GM12878 (cell line): ENCODE data around the gene PARVA. TPM values are rescaled to one million over a fixed set of nuclear protein-coding genes. Genes with fewer than 3 reads are reported as not detected.

ENCODE experiments used
- ATAC-seq: fragments of 200-7000 bp; cut with Tn5 transposase; 3 replicates; pipeline ENCODE4 v1.9.1; 2020; ENCODE audit warnings: mild to moderate bottlenecking, moderate library complexity
- BruUV-seq: library from RNA; stranded (reverse); fragments of 400-500 nt; replicated peaks from 2 replicates; lab custom pipeline; 2021; lab: Mats Ljungman, UMichigan
- CTCF ChIA-PET: fragments of 300-600 bp; sonication (Branson Sonifier 250); formaldehyde crosslinking; extraction: SDS; loops from one replicate; lab custom pipeline; 2021; ENCODE audit warnings: inconsistent platforms; lab: Yijun Ruan, JAX
- POLR2A ChIA-PET: fragments of 350-600 bp; formaldehyde crosslinking; extraction: SDS; loops from one replicate; lab custom pipeline; 2021; ENCODE audit warnings: inconsistent platforms; lab: Charles Lee
- RAD21 ChIA-PET: fragments of 300-600 bp; sonication (Branson Sonifier 250); formaldehyde crosslinking; loops from one replicate; lab custom pipeline; 2023; ENCODE audit warnings: antibody characterized with exemption; ENCODE audit not compliant: unreplicated experiment; lab: Charles Lee
- SMC1A ChIA-PET: fragments of 300-600 bp; sonication (Branson Sonifier 250); formaldehyde crosslinking; loops from one replicate; lab custom pipeline; 2023; ENCODE audit not compliant: unreplicated experiment, uncharacterized antibody; lab: Charles Lee
- DNase-seq: peaks from one replicate; pipeline ENCODE4 v3.0.0-alpha.2; 2011; ENCODE audit warnings: low read depth, low spot score
- FAIRE-seq: peaks from 3 replicates; lab custom pipeline; 2011; peaks lifted over from hg19 to GRCh38; lab: Jason Lieb, UNC
- H2AFZ ChIP-seq: 2 replicates; pipeline ENCODE4 v1.6.0; 2011; ENCODE audit warnings: low read depth, low read length, control low read depth; ENCODE audit not compliant: control insufficient read depth
- H3K27ac ChIP-seq: 2 replicates; pipeline ENCODE4 v1.5.1; 2011; ENCODE audit warnings: control low read depth; ENCODE audit not compliant: control insufficient read depth, insufficient read depth
- H3K27me3 ChIP-seq, 2 experiments: replicated peaks in 1 of 2; 2 replicates each; pipeline versions ENCODE4 v1.6.0 to v1.6.1; 2011; ENCODE audit warnings: low read length in 1 of 2; ENCODE audit not compliant: control insufficient read depth in 2 of 2, insufficient read depth in 2 of 2
- H3K36me3 ChIP-seq, 2 experiments: 2 replicates each; pipeline ENCODE4 v1.5.1; 2011; ENCODE audit warnings: low read length in 1 of 2; ENCODE audit not compliant: control insufficient read depth in 2 of 2, insufficient read depth in 2 of 2
- H3K4me1 ChIP-seq: 2 replicates; pipeline ENCODE4 v1.6.1; 2011; ENCODE audit warnings: mild to moderate bottlenecking, low read length, moderate library complexity, mixed read lengths; ENCODE audit not compliant: control insufficient read depth, insufficient read depth
- H3K4me2 ChIP-seq: 2 replicates; pipeline ENCODE4 v1.6.0; 2011; ENCODE audit warnings: control low read depth; ENCODE audit not compliant: control insufficient read depth, insufficient read depth
- H3K4me3 ChIP-seq: fragments of 200-600 bp; sonication (generic); 2 replicates; pipeline ENCODE4 v1.5.1; 2016
- H3K79me2 ChIP-seq: 2 replicates; pipeline ENCODE4 v1.6.0; 2011; ENCODE audit warnings: low read length; ENCODE audit not compliant: control insufficient read depth, insufficient read depth
- H3K9ac ChIP-seq: 2 replicates; pipeline ENCODE4 v1.8.0; 2011; ENCODE audit warnings: low read length, control low read depth, mixed read lengths; ENCODE audit not compliant: control insufficient read depth, insufficient read depth
- H3K9me3 ChIP-seq: replicated peaks from 3 replicates; pipeline ENCODE4 v1.5.1; 2011; ENCODE audit warnings: mild to moderate bottlenecking, low read length; ENCODE audit not compliant: control insufficient read depth, insufficient read depth
- H4K20me1 ChIP-seq: 2 replicates; pipeline ENCODE4 v1.6.0; 2011; ENCODE audit not compliant: control insufficient read depth, insufficient read depth
- ATF7 ChIP-seq: fragments of 450-650 bp; IDR thresholded peaks from 2 replicates; pipeline ENCODE4 v1.6.1; 2016; ENCODE audit warnings: low read depth, mild to moderate bottlenecking
- CBX3 ChIP-seq: fragments of 200-600 bp; sonication (generic); IDR thresholded peaks from 2 replicates; pipeline ENCODE4 v1.6.1; 2016; ENCODE audit warnings: low read depth, borderline replicate concordance
- CHD1 ChIP-seq: IDR thresholded peaks from 2 replicates; pipeline ENCODE4 v1.6.1; 2012; ENCODE audit warnings: low read depth, low read length, improper control_type of control experiment
- CHD4 ChIP-seq: fragments of 200-600 bp; sonication (generic); IDR thresholded peaks from 2 replicates; pipeline ENCODE4 v1.6.1; 2016; ENCODE audit warnings: mild to moderate bottlenecking
- EP300 ChIP-seq, 2 experiments: fragments of 150-350 bp in 1 of 2; IDR thresholded peaks; 2 replicates each; pipeline ENCODE4 v1.6.1; 2011 to 2012; ENCODE audit warnings: low read depth in 2 of 2, low read length in 2 of 2, borderline replicate concordance in 1 of 2, improper control_type of control experiment in 1 of 2, inconsistent platforms in 1 of 2; ENCODE audit not compliant: control insufficient read depth in 1 of 2
- IKZF2 ChIP-seq, 2 experiments: fragments of 450-650 bp; IDR thresholded peaks; 2 replicates each; pipeline ENCODE4 v1.6.1; 2017; ENCODE audit warnings: mild to moderate bottlenecking in 2 of 2, moderate library complexity in 2 of 2
- KAT2A ChIP-seq: conservative IDR thresholded peaks from 2 replicates; pipeline ENCODE4 v1.6.1; 2011; ENCODE audit warnings: low read depth, low read length; ENCODE audit not compliant: control insufficient read depth
- KDM1A ChIP-seq: fragments of 200-600 bp; sonication (generic); IDR thresholded peaks from 2 replicates; pipeline ENCODE4 v1.6.1; 2016; ENCODE audit warnings: borderline replicate concordance
- NRF1 ChIP-seq: conservative IDR thresholded peaks from 2 replicates; pipeline ENCODE4 v1.6.1; 2011; ENCODE audit warnings: mild to moderate bottlenecking, low read depth, low read length, improper control_type of control experiment
- POLR2AphosphoS2 ChIP-seq: IDR thresholded peaks from 2 replicates; pipeline ENCODE4 v1.6.1; 2011; ENCODE audit warnings: low read depth, mild to moderate bottlenecking, low read length, improper control_type of control experiment, moderate library complexity
- RAD21 ChIP-seq: IDR thresholded peaks from 2 replicates; pipeline ENCODE4 v1.6.1; 2011; ENCODE audit warnings: mild to moderate bottlenecking, low read depth, low read length, moderate library complexity; ENCODE audit not compliant: insufficient read depth
- RUNX3 ChIP-seq: IDR thresholded peaks from 2 replicates; pipeline ENCODE4 v1.6.1; 2012; ENCODE audit warnings: low read length, inconsistent platforms
- ZNF384 ChIP-seq: IDR thresholded peaks from 2 replicates; pipeline ENCODE4 v1.6.1; 2012; ENCODE audit warnings: low read depth, mild to moderate bottlenecking, low read length, improper control_type of control experiment, borderline replicate concordance
- WGBS: methylation state at CpG from one replicate; pipeline ENCODE4 v1.1.6; 2016; ENCODE audit warnings: low lambda C conversion rate; ENCODE audit not compliant: insufficient replicate concordance, insufficient coverage; ENCODE audit errors: missing lambda C conversion rate; 5-methylcytosine and 5-hydroxymethylcytosine counted together
- in situ Hi-C: fragments of 300-500 bp; cut with MboI; formaldehyde crosslinking; loops from 9 replicates; pipeline ENCODE4 v1.14.3; 2018; ENCODE audit warnings: mixed read lengths
- intact Hi-C: fragments of 100-400 bp; cut with micrococcal nuclease; formaldehyde crosslinking; loops from one replicate; pipeline ENCODE4 v1.14.2; 2022; ENCODE audit not compliant: unreplicated experiment
- polyA plus RNA-seq, 11 experiments: library from polyadenylated mRNA; depleted of rRNA in 4 of 11; unstranded in 6 of 11; stranded (reverse) in 5 of 11; fragments of >200 nt; fragmentation: Nextera tagmentation in 4 of 11; fragmentation: Illumina TruSeq in 1 of 11; extraction: Ambion mirVana in 4 of 11; extraction: Trizol in 1 of 11; gene quantifications; 1 replicate in 1 of 11; 2 replicates in 10 of 11; pipeline versions ENCODE4 v1.2.1 to v1.2.3, GENCODE V29; 2011 to 2016; ENCODE audit warnings: inconsistent platforms in 2 of 11, missing spikeins in 2 of 11, low read depth in 1 of 11
- total RNA-seq, 4 experiments: library from RNA; depleted of rRNA in 3 of 4; stranded (reverse); fragments of >200 nt in 3 of 4; fragmentation: Illumina TruSeq in 1 of 4; extraction: Trizol in 1 of 4; gene quantifications; 2 replicates each; pipeline versions ENCODE4 v1.2.1 to v1.2.3, GENCODE V29; 2013 to 2021
- TF ChIP-seq, protein P1 (sequence below): IDR thresholded peaks from 2 replicates; pipeline ENCODE4 v1.6.1; 2012; ENCODE audit warnings: low read depth, low read length, improper control_type of control experiment
- TF ChIP-seq, protein P2 (sequence below): IDR thresholded peaks from 2 replicates; pipeline ENCODE4 v1.6.1; 2012; ENCODE audit warnings: mild to moderate bottlenecking, low read depth, low read length
- TF ChIP-seq, protein P3 (sequence below): fragments of 450-650 bp; IDR thresholded peaks from 2 replicates; pipeline ENCODE4 v1.6.1; 2017; ENCODE audit warnings: mild to moderate bottlenecking, moderate library complexity

The PARVA gene
- total and polyA plus RNA-seq, 10 of the 15 experiments (the other 5 are each of a cell fraction or from before 2014, with no cell fraction given), result 0.01 to 0.44 (median 0.03) TPM; not detected in 7

DNA sequence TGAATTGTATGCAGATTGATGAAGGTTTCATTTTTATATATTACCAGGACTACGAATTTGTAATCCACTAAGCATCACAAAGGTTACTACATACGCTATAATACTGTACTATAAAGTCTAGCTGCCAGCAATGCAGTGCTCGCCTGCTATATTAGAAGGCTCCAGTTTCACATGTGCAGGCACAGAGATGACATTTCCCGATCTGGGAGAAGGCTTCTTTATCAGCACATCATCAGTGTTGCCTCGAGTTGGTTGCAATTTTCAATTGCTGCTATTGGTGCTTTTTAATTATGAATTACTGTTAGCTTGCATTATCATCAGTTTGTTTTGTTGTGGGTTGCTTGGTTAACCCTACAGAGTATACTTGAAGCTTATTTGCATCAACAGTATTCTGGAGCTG lies 153.6 kb downstream of the PARVA start (continued):
- TF ChIP-seq, protein P1, sequence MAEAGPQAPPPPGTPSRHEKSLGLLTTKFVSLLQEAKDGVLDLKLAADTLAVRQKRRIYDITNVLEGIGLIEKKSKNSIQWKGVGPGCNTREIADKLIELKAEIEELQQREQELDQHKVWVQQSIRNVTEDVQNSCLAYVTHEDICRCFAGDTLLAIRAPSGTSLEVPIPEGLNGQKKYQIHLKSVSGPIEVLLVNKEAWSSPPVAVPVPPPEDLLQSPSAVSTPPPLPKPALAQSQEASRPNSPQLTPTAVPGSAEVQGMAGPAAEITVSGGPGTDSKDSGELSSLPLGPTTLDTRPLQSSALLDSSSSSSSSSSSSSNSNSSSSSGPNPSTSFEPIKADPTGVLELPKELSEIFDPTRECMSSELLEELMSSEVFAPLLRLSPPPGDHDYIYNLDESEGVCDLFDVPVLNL, result no peak
- no peak for TF ChIP-seq RAD21
- no peak for TF ChIP-seq CHD1
- no peak for TF ChIP-seq IKZF2 (IDR thresholded peaks at IDR 0.05)
- TF ChIP-seq POLR2AphosphoS2, result no peak
- TF ChIP-seq CBX3, result no peak
- TF ChIP-seq KAT2A, result no peak

DNA sequence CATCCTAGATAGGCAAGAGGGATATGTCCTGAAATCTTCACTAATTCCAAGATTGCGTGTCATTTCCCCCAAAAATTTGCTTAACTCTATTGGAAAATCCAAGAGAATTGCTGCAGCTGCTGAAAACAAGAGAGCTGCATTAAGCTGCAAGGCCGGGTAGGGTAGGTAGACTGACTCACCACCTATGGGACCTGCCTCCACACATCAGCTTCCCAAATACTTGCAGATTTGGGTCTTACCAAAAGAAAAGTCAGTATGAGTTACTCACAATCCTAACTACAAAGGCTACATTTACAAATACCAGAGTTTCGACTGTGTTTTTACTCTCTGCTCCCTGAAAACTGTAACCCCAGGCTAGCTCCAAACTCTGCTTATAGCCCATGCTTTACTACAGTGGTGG lies 154.3 kb downstream of the PARVA start:
- DNase-seq, result no peak
- no peak for FAIRE-seq
- 5% methylated on average over 3 of the region's 3 CpGs for WGBS
- H3K9me3 ChIP-seq, result no peaks in the 10 kb centered on the region
- ATAC-seq, result no peak
- peaks cover 0 to 3% of the 10 kb centered on the region in 2 experiments; a peak in 2 of 4 replicates for H3K27me3 ChIP-seq
- ChIA-PET POLR2A (no interaction called here), SMC1A (no interaction called here), RAD21 (no interaction called here), CTCF (interaction anchor here (1.4 kb wide), 1 partner anchor 11 kb away, joined by 4 read pairs; no protein-coding TSS in a partner anchor)
- no peaks in the 10 kb centered on the region for H3K36me3 ChIP-seq
- intact Hi-C loops (no loop called here), in situ Hi-C loops (no loop called here)
- H2AFZ ChIP-seq, result no peak overlapping the region
- no peaks in the 10 kb centered on the region for H4K20me1 ChIP-seq
- no peak overlapping the region for H3K9ac ChIP-seq
- no TSS peak for BruUV-seq
- H3K27ac ChIP-seq, result no peak overlapping the region
- H3K4me3 ChIP-seq, result no peak overlapping the region
- no peaks in the 10 kb centered on the region for H3K79me2 ChIP-seq
- H3K4me2 ChIP-seq, result no peak overlapping the region
- no peaks in the 10 kb centered on the region for H3K4me1 ChIP-seq
- TF ChIP-seq, protein P2, sequence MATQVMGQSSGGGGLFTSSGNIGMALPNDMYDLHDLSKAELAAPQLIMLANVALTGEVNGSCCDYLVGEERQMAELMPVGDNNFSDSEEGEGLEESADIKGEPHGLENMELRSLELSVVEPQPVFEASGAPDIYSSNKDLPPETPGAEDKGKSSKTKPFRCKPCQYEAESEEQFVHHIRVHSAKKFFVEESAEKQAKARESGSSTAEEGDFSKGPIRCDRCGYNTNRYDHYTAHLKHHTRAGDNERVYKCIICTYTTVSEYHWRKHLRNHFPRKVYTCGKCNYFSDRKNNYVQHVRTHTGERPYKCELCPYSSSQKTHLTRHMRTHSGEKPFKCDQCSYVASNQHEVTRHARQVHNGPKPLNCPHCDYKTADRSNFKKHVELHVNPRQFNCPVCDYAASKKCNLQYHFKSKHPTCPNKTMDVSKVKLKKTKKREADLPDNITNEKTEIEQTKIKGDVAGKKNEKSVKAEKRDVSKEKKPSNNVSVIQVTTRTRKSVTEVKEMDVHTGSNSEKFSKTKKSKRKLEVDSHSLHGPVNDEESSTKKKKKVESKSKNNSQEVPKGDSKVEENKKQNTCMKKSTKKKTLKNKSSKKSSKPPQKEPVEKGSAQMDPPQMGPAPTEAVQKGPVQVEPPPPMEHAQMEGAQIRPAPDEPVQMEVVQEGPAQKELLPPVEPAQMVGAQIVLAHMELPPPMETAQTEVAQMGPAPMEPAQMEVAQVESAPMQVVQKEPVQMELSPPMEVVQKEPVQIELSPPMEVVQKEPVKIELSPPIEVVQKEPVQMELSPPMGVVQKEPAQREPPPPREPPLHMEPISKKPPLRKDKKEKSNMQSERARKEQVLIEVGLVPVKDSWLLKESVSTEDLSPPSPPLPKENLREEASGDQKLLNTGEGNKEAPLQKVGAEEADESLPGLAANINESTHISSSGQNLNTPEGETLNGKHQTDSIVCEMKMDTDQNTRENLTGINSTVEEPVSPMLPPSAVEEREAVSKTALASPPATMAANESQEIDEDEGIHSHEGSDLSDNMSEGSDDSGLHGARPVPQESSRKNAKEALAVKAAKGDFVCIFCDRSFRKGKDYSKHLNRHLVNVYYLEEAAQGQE, result no peak
- TF ChIP-seq NRF1 (no peak), ATF7 (no peak), ZNF384 (no peak), RUNX3 (no peak), EP300 (IDR thresholded peaks at IDR 0.05; ENCODE audit: borderline replicate concordance in 1 of 2, control insufficient read depth in 1 of 2, low read depth in 2 of 2, low read length in 2 of 2) (no peak), KDM1A (no peak), CHD4 (no peak)
- TF ChIP-seq, protein P3, sequence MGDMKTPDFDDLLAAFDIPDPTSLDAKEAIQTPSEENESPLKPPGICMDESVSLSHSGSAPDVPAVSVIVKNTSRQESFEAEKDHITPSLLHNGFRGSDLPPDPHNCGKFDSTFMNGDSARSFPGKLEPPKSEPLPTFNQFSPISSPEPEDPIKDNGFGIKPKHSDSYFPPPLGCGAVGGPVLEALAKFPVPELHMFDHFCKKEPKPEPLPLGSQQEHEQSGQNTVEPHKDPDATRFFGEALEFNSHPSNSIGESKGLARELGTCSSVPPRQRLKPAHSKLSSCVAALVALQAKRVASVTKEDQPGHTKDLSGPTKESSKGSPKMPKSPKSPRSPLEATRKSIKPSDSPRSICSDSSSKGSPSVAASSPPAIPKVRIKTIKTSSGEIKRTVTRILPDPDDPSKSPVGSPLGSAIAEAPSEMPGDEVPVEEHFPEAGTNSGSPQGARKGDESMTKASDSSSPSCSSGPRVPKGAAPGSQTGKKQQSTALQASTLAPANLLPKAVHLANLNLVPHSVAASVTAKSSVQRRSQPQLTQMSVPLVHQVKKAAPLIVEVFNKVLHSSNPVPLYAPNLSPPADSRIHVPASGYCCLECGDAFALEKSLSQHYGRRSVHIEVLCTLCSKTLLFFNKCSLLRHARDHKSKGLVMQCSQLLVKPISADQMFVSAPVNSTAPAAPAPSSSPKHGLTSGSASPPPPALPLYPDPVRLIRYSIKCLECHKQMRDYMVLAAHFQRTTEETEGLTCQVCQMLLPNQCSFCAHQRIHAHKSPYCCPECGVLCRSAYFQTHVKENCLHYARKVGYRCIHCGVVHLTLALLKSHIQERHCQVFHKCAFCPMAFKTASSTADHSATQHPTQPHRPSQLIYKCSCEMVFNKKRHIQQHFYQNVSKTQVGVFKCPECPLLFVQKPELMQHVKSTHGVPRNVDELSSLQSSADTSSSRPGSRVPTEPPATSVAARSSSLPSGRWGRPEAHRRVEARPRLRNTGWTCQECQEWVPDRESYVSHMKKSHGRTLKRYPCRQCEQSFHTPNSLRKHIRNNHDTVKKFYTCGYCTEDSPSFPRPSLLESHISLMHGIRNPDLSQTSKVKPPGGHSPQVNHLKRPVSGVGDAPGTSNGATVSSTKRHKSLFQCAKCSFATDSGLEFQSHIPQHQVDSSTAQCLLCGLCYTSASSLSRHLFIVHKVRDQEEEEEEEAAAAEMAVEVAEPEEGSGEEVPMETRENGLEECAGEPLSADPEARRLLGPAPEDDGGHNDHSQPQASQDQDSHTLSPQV, result no peak
